ENCODE measurements around the gene NBAS.

The NBAS gene

GRCh38 chr2:15412309-15412708, 148.8 kb downstream of the NBAS start:
- H3K4me2 ChIP-seq (ENCODE audit: low read depth, low read length, poor library complexity, severe bottlenecking) = no peak overlapping the region
- H3F3A ChIP-seq (ENCODE audit: insufficient read depth) = no peaks in the 10 kb centered on the region
- no peak overlapping the region for H3K27ac ChIP-seq (ENCODE audit: low read depth, low read length)
- H3K36me3 ChIP-seq (ENCODE audit: low read length) = no peaks in the 10 kb centered on the region
- H3K9me3 ChIP-seq (ENCODE audit: insufficient read depth, low read length) = no peaks in the 10 kb centered on the region
- no peaks in the 10 kb centered on the region for H3K9me2 ChIP-seq (replicated peaks; ENCODE audit: insufficient read depth, low read length)
- no peaks in the 10 kb centered on the region for H3K27me3 ChIP-seq (ENCODE audit: low read length)
- no peak for TF ChIP-seq CTCF (IDR thresholded peaks at IDR 0.05; ENCODE audit: insufficient read depth, low read length, poor library complexity, severe bottlenecking)
- no peak for TF ChIP-seq EZH2phosphoT487 (conservative IDR thresholded peaks at IDR 0.05; ENCODE audit: low read length)
- H3K9ac ChIP-seq (ENCODE audit: low read length) = no peak overlapping the region
- H2AFZ ChIP-seq (ENCODE audit: low read depth, low read length, severe bottlenecking) = no peak overlapping the region
- no peaks in the 10 kb centered on the region for H4K20me1 ChIP-seq (ENCODE audit: low read depth, low read length)
- no peaks in the 10 kb centered on the region for H3K79me2 ChIP-seq (ENCODE audit: insufficient read depth, low read length)
- H3K4me3 ChIP-seq (ENCODE audit: insufficient read depth, low read length, poor library complexity, severe bottlenecking) = no peak overlapping the region

- Histone ChIP-seq H3K4me2 (ENCODE audit: low read depth, low read length, poor library complexity, severe bottlenecking) (no peak overlapping the region), H3F3A (ENCODE audit: insufficient read depth) (no peaks in the 10 kb centered on the region), H3K27ac (ENCODE audit: low read depth, low read length) (no peak overlapping the region), H3K4me3 (ENCODE audit: insufficient read depth, low read length, poor library complexity, severe bottlenecking) (no peak overlapping the region), H3K9me3 (ENCODE audit: insufficient read depth, low read length) (no peaks in the 10 kb centered on the region), H3K79me2 (ENCODE audit: insufficient read depth, low read length) (no peaks in the 10 kb centered on the region), H4K20me1 (ENCODE audit: low read depth, low read length) (no peaks in the 10 kb centered on the region), H3K36me3 (ENCODE audit: low read length) (no peaks in the 10 kb centered on the region), H2AFZ (ENCODE audit: low read depth, low read length, severe bottlenecking) (no peak overlapping the region), H3K27me3 (ENCODE audit: low read length) (no peaks in the 10 kb centered on the region), H3K9me2 (replicated peaks; ENCODE audit: insufficient read depth, low read length) (no peaks in the 10 kb centered on the region), H3K9ac (ENCODE audit: low read length) (no peak overlapping the region)
- no peak for TF ChIP-seq EZH2phosphoT487 (conservative IDR thresholded peaks at IDR 0.05; ENCODE audit: low read length)
- no peak for TF ChIP-seq CTCF (IDR thresholded peaks at IDR 0.05; ENCODE audit: insufficient read depth, low read length, poor library complexity, severe bottlenecking)
These were observed 150.2 kb downstream of the NBAS start for GRCh38 chr2:15410884-15411283.

- Histone ChIP-seq H3K9me2 (replicated peaks; ENCODE audit: insufficient read depth, low read length) (no peaks in the 10 kb centered on the region), H3K4me2 (ENCODE audit: low read depth, low read length, poor library complexity, severe bottlenecking) (no peak overlapping the region), H3K9me3 (ENCODE audit: insufficient read depth, low read length) (no peaks in the 10 kb centered on the region), H4K20me1 (ENCODE audit: low read depth, low read length) (no peaks in the 10 kb centered on the region), H3K36me3 (ENCODE audit: low read length) (no peaks in the 10 kb centered on the region), H3K27ac (ENCODE audit: low read depth, low read length) (no peak overlapping the region), H3K9ac (ENCODE audit: low read length) (no peak overlapping the region), H3F3A (ENCODE audit: insufficient read depth) (no peaks in the 10 kb centered on the region), H3K4me3 (ENCODE audit: insufficient read depth, low read length, poor library complexity, severe bottlenecking) (no peak overlapping the region), H3K27me3 (ENCODE audit: low read length) (no peaks in the 10 kb centered on the region), H2AFZ (ENCODE audit: low read depth, low read length, severe bottlenecking) (no peak overlapping the region), H3K79me2 (ENCODE audit: insufficient read depth, low read length) (no peaks in the 10 kb centered on the region)
- TF ChIP-seq EZH2phosphoT487 (conservative IDR thresholded peaks at IDR 0.05; ENCODE audit: low read length) (no peak), CTCF (IDR thresholded peaks at IDR 0.05; ENCODE audit: insufficient read depth, low read length, poor library complexity, severe bottlenecking) (no peak)
These were observed 152.4 kb downstream of the NBAS start for GRCh38 chr2:15408759-15409158.

Data from SU-DHL-6 (cell line).